HL-60 (cell line): ENCODE data around the gene PRRX2.

Experiments
- POLR2AphosphoS5 ChIP-seq: IDR thresholded peaks from 2 replicates; pipeline ENCODE4 v1.6.1; 2012; ENCODE audit warnings: low read depth
- TF ChIP-seq, protein P1 (sequence below): IDR thresholded peaks from one replicate; pipeline ENCODE4 v1.5.1; 2011; ENCODE audit warnings: low read length, control low read depth, inconsistent platforms; ENCODE audit not compliant: insufficient read depth
- TF ChIP-seq, protein P2 (sequence below): IDR thresholded peaks from 2 replicates; pipeline ENCODE4 v1.6.1; 2012; ENCODE audit warnings: low read depth; ENCODE audit not compliant: insufficient replicate concordance

GRCh38 chr9:129637673-129638439 is 27.6 kb upstream of the PRRX2 start:
- TF ChIP-seq, protein P1, sequence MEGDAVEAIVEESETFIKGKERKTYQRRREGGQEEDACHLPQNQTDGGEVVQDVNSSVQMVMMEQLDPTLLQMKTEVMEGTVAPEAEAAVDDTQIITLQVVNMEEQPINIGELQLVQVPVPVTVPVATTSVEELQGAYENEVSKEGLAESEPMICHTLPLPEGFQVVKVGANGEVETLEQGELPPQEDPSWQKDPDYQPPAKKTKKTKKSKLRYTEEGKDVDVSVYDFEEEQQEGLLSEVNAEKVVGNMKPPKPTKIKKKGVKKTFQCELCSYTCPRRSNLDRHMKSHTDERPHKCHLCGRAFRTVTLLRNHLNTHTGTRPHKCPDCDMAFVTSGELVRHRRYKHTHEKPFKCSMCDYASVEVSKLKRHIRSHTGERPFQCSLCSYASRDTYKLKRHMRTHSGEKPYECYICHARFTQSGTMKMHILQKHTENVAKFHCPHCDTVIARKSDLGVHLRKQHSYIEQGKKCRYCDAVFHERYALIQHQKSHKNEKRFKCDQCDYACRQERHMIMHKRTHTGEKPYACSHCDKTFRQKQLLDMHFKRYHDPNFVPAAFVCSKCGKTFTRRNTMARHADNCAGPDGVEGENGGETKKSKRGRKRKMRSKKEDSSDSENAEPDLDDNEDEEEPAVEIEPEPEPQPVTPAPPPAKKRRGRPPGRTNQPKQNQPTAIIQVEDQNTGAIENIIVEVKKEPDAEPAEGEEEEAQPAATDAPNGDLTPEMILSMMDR, result no peak
- TF ChIP-seq, protein P2, sequence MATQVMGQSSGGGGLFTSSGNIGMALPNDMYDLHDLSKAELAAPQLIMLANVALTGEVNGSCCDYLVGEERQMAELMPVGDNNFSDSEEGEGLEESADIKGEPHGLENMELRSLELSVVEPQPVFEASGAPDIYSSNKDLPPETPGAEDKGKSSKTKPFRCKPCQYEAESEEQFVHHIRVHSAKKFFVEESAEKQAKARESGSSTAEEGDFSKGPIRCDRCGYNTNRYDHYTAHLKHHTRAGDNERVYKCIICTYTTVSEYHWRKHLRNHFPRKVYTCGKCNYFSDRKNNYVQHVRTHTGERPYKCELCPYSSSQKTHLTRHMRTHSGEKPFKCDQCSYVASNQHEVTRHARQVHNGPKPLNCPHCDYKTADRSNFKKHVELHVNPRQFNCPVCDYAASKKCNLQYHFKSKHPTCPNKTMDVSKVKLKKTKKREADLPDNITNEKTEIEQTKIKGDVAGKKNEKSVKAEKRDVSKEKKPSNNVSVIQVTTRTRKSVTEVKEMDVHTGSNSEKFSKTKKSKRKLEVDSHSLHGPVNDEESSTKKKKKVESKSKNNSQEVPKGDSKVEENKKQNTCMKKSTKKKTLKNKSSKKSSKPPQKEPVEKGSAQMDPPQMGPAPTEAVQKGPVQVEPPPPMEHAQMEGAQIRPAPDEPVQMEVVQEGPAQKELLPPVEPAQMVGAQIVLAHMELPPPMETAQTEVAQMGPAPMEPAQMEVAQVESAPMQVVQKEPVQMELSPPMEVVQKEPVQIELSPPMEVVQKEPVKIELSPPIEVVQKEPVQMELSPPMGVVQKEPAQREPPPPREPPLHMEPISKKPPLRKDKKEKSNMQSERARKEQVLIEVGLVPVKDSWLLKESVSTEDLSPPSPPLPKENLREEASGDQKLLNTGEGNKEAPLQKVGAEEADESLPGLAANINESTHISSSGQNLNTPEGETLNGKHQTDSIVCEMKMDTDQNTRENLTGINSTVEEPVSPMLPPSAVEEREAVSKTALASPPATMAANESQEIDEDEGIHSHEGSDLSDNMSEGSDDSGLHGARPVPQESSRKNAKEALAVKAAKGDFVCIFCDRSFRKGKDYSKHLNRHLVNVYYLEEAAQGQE, result no peak
- TF ChIP-seq POLR2AphosphoS5, result 0 out of 2 replicates have a peak, but pooled peaks have one; percentile 15
